Right lung (tissue), 5 donors: ENCODE results near the gene TEX38. TPM values are rescaled to one million over a fixed set of nuclear protein-coding genes. Genes with fewer than 3 reads are reported as not detected.

Experiments used
- DNase-seq, 2 donors: peaks; one replicate each; pipeline ENCODE4 v3.0.0-alpha.2; 2013
- polyA plus RNA-seq, 5 donors: library from polyadenylated mRNA; unstranded; fragments of 120-200 nt; gene quantifications; one replicate each; pipeline versions ENCODE4 v1.2.1 to v1.2.3, GENCODE V29; 2013; ENCODE audit warnings: inconsistent platforms in 1 of 5, low replicate concordance in 1 of 5; ENCODE audit not compliant: insufficient read length in 5 of 5, insufficient read depth in 1 of 5

TEX38 gene
- polyA plus RNA-seq, 5 donors = 0.20 to 0.86 (median 0.31) TPM

GRCh38 chr1:46721686-46722205 lies 50.1 kb downstream of the TEX38 start:
- DNase-seq = no peak

Other genes with a start within 250 kb of the TEX38 start
- gene DMBX1, start 182.0 kb upstream of the TEX38 start, polyA plus RNA-seq = under 1 TPM in 3 of 5 donors, not detected in 2; 0.04 to 0.06 (median 0.05) TPM
- under 1 TPM in 4 of 5 donors, not detected in 1; 0.08 to 0.30 (median 0.13) TPM for gene KNCN, start 120.2 kb upstream of the TEX38 start, polyA plus RNA-seq
- gene MKNK1, start 67.6 kb upstream of the TEX38 start, polyA plus RNA-seq = 10 to 100 TPM; 44.7 to 53.9 (median 48.2) TPM
- 10 to 100 TPM; 16.9 to 21.2 (median 18.1) TPM for gene MOB3C, start 55.0 kb upstream of the TEX38 start, polyA plus RNA-seq
- 10 to 100 TPM; 60.6 to 86.6 (median 77.6) TPM for gene ATPAF1, start 3.5 kb upstream of the TEX38 start, polyA plus RNA-seq
- 100 to 1,000 TPM in 4 of 5 donors, 10 to 100 TPM in 1; 80.1 to 121 (median 116) TPM for gene EFCAB14, start 47.3 kb downstream of the TEX38 start, polyA plus RNA-seq
- gene CYP4B1, start 127.2 kb downstream of the TEX38 start, polyA plus RNA-seq = 1 to 10 TPM; 1.4 to 3.9 (median 2.0) TPM